ENCODE data around the gene CDH12.
"Not testable (repeated sequence)": the region's sequence is repeated elsewhere in the genome, so short reads cannot be mapped to it uniquely, and the experiment has no call there.

The CDH12 gene

DNA sequence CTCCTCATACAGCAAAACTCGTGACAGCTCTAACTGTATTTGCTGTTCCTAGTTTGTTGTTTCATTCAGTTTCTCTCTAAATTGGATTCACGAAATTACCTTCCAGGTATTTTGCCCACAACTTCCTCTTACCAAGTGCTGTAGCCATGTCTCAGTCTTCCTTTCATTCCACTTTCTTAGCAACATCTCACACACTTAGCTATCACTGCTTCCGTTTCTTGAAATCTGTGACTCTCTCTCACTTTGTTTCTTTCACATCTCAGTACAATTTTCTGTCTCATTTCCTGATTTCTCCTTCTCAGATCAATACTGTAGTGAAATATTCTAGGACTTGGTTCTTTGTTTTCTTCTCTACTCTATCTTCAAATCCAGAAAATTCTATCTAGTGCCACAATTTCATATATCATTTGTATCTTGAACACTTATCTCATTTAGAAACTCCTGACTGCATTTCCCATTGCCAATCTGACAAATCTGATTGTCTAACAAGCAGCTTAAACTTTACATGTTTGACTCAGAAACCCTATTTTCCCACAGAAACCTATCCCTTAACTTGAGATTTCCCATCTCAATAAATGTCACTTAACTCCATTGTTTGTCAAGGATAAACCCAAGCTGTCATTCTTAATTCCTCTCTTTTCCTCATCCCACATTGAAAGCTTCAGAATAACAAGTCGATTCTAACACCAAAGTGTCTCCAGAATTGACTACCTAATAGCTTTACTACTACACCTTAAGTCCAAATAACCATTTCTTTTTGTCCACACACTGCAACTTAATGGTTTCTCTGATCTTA is 303.1 kb downstream of the CDH12 start:
- DNase-seq: no peak

DNA sequence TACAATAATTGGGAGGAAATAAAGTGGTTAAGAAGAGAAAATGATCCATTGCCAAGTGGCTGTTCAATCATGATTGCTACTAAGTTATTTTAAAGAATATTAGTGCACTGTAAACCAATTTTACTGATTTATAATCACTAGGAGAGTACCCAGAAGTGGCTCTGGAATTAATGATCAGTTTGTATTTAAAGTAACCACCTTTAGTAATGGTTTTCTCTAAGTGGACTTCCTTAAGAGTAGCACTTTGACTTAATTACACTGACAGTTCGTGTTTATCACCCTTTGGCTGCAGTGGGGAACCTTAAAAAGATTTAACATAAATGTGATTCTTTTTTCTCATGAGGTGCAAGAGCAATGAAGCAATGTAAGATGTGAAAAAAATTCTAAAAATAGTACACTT is 310.8 kb downstream of the CDH12 start:
- no peak for DNase-seq

- DNase-seq: no peak
Observed at GRCh38 chr5:22541037-22541436, 312.1 kb downstream of the CDH12 start.

- DNase-seq: no peak
Observed at GRCh38 chr5:22539762-22540161, 313.4 kb downstream of the CDH12 start.

DNA sequence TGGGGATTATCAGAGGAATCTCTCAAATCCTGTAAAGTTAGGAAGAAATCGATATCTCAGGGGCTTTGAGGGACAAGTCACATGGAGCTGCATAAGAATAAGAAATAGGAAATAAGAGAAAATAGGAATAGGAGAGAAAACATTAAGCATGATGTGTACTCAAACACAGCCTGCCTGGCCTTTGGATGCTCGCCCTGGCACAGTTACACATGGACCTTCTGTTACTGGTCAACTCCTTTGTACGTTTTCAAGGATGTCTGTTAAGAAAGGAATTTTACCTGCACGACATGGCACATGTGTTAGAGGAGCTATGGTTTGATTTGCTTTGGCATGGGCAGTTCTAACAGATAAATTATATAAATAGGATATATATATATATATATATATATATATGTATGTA is 321.2 kb downstream of the CDH12 start:
- DNase-seq: no peak

GRCh38 chr5:22521521-22521920 is 331.6 kb downstream of the CDH12 start:
- DNase-seq: no peak

DNA sequence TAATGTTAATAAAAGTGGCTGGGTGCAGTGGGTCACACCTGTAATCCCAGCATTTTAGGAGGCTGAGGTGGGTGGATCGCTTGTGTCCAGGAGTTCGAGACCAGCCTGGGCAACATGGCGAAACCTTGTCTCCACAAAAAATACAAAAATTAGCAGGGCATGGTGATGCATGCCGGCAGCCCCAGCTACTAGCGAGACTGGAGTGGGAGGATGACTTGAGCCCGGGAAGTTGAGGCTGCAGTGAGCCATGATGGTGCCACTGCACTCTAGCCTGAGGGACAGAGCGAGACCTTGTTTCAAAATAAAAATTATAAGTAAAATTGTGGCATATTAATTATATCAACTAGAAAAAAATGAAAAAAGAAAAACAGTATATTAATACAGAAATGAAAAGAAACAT is 336.6 kb downstream of the CDH12 start:
- DNase-seq: not testable (repeated sequence)

DNA sequence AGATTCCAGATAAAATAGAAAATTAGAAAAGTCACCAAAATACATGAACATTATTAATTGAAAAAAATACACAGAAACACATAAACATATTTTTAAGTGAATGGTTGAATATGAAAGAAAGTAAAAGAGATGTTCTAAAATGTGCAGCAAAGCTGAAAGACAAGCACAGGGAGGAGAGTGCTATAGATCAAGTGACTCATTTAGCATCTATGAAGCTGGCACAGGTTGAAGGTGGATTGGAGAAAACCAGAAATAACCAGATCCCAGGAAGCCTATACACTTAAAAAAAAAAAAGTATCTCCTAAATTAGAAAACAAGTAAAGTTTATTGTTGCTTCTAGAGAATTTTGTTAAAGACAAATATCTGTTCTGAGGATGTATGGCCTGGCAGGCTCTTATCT is 338.9 kb downstream of the CDH12 start:
- no peak for DNase-seq

DNA sequence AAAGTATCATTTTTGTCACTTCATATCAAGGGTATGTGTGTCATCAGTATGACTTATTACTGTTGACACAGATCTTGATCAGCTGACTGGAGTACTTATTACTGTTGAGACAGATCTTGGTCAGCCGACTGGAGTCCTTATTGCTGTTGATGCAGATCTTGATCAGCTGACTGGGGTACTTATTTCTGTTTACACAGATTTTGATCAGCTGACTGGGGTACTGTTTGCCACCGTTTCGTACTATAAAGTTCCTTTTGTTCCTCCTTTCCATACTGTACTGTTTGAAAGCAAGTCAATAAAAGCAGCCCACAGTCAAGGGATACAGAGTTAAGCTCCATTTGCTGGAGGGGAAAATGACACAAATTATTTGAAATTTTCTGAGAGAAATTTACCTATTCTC is 347.3 kb downstream of the CDH12 start:
- DNase-seq: no peak

- DNase-seq: no peak
Observed at GRCh38 chr5:22504411-22504810, 348.7 kb downstream of the CDH12 start.

DNA sequence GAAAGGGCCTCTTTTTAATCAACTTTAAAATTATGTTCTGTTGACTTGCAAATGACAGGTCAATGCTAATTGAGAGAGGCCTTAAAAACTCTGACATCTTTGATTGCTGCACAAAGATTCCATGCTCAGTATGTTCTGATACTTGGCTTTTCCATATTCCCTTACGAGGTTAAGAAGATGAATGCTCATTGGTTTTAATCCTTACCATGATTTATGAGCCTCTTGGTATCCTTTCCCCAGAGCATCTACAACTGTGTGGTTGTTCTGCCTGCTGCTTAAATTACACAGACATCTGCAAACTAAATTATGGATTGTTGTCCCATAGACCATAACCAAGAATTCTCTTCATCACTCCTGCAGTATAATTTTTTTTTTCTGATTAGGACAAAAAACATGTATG is 352.6 kb downstream of the CDH12 start:
- no peak for DNase-seq

DNA sequence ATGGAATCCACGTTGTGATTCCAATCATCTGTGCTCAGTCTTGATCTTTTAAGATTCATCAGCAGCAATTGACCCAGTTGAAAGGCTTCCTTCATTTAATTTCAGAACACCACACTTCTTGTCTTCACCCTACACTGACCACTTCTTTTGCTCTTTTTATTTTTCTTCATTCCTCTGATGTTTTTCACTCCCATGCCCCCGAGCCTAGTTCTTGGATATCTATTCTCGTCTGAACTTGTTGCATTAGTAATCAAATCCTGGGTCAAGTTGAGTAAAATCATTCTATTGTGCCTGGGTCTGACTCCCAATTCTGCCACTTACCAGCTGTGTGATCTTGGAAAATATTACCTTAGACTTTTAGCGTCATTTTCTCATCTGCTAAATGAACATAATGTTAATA is 356.5 kb downstream of the CDH12 start:
- DNase-seq: no peak

DNA sequence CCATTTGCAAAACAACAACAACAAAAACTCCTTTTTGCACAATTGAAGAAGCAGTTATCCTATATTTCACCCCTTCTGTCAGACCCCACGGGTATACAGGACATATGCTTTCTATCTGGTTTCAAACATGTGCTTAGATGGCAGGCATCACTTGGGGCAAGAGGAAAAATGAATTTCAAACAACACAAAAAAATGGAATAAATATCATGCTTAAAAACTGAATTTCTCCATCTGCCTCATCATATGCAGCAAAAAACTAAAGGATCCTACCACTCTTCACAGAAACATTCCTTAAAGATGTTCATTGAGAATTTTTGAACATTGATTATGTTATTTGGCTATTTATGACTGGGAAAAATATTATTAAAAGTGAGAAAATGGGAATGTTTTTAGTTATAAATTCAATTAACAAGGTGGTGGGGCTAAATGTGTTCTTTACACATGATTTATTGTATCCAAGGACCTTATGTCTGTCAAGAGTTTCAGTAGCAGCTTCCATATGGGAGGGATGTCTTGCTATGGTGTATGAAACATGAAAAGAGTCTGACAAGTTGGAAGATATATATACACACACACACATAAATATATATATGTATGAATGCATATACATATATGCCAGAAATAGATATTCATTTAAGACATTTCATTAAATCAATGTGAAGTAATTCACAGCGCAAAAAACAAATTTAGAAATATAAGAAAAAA is 358.0 kb downstream of the CDH12 start:
- no peak for DNase-seq

- DNase-seq: no peak
Observed at GRCh38 chr5:22488427-22488826, 364.7 kb downstream of the CDH12 start.

- no peak for DNase-seq
Observed at GRCh38 chr5:22480305-22480704, 372.8 kb downstream of the CDH12 start.

DNA sequence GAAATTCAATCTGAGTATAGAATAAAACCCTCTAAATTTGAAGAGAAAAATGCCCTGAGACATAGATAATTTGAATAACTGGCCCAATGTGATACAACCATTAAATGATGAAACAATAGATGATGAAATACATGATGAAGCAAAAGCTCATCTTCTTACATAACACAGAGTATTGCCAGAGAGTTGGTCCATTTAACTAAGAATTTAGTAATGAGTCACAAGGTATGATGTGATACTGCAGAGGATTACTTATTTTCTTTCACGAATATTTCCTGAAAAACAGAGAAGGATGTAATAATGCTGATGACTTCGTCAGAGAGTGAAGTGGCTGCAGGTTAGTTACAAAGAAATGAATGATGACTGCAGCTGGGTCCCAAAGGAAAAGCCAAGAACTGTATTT is 379.3 kb downstream of the CDH12 start:
- DNase-seq: no peak

DNA sequence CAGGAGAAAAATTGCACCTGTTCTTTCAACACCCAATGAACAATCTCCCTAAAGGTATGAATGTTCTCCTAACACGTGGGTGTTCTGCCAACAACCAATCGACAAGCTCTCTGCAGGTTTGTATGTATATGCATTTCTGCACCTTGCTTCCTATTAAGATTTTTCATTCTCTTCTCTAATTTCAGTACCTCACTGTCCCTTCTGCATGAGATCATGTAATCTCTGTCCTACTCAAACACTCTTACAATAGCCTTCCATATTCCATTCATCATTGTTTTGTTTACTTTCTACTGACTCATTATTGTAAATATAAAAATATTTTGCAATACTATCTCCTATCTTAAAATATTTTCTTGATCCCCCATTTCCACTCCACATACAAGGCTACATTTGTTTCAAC is 382.0 kb downstream of the CDH12 start:
- no peak for DNase-seq

GRCh38 chr5:22470408-22470807 is 382.7 kb downstream of the CDH12 start:
- no peak for DNase-seq

DNA sequence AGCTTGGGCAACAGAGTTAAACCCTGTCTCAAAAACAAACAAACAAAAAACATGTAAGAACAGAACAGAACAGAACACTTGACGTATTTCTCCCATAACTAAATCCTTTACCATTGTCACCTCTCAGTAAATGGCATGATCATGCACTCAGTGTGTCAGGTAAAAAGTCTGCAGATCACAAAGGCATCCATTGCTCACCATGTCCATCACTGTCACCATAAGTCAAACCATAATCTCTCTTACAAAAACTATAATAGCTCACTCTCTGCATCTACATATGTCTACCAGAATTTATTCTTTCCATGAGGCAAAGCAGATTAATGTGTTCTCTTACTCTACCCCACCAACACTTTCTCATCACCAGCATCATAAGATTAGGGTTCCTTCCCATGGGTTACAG is 387.5 kb downstream of the CDH12 start:
- no peak for DNase-seq

- DNase-seq: no peak
Observed at GRCh38 chr5:22465177-22465576, 388.0 kb downstream of the CDH12 start.

DNA sequence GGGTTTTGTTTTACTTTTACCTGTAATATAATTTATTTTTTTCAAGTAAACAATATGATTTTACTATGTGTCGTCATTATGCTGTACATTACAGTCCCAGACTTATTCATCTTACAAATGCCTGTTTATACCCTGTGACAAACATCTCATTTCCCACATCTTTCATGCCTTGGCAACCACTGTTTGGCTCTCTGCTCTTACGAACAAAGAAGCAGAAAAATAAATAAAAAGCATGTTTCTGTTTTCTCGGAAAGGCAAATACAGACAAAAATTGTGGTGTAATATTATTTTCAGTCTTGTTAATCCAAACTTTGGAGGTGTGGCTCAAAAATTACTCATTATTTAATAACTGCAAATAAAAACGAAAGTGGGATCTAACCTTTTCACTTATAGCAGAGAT is 393.0 kb downstream of the CDH12 start:
- no peak for DNase-seq

DNA sequence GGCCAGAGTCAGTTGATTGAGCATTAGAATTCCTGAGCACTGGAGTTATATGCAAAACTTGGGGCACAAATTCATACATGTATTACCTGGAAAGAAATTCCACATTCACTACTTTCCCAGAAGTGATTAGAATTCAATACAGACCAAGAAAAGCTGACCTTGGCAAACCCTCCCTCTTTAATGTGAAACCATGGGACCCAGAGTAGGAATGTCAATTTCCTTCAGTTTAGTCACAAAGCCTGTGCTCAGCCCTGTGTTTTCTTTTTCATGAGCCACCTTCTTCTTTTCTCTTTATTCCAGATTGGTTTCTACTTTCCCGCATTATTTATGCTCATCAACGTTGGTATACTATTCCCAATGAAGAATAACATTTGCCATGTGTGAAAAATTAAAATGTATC is 420.2 kb downstream of the CDH12 start:
- DNase-seq: no peak

DNA sequence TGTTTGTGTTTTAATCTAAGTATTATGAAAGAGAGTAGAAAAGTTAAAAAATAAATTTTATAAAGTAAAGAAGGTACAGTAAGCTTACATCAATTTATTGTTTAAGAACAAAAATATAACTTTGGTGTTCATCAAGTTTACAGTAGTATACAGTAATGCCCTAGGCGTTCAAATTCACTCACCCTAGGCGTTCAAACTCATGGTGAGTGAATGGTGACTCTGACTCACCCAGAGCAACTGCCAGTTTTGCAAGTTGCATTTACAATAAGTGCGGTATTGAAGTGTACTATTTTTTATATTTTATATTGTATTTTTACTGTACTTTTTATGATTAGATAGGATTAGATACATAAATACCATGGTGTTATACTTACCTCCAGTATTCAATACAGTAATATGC is 421.3 kb downstream of the CDH12 start:
- no peak for DNase-seq

DNA sequence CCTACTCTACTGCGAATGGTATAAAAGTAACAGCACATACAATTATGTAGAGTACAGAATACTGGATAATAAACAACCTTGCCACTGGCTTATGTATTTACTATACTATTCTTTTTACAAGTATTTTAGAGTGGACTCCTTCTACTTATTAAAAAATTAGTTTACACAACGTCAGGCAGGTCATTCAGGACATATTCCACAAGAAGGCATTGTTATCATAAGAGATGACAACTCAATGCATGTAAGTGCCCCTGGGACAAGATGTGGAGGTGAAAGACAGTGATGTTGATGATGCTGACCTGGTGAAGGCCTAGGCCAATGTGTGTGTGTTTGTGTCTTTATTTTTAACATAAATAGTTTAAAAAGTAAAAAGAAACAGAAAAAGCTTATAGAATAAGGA is 421.7 kb downstream of the CDH12 start:
- DNase-seq: no peak

All from CD4-positive, alpha-beta T cell treated with Interleukin-12 subunit alpha and Interleukin-12 subunit beta, for 1 hour (primary cell).